HG02885 (cell line): Measurements from ENCODE around the gene KLK1.
"Not testable (repeated sequence)": the region's sequence is repeated elsewhere in the genome, so short reads cannot be mapped to it uniquely, and the experiment has no call there.

Experiments
- ATAC-seq: cut with Tn5 transposase; IDR thresholded peaks from one replicate; pipeline ENCODE4 v1.9.1; 2021; ENCODE audit warnings: mild to moderate bottlenecking; ENCODE audit not compliant: unreplicated experiment, poor library complexity

The KLK1 gene

GRCh38 chr19:50770888-50771287 lies 52.7 kb downstream of the KLK1 start:
- ATAC-seq: no peak

GRCh38 chr19:50770164-50770563 lies 53.4 kb downstream of the KLK1 start, which contains the start of gene GPR32:
GPR32 (plus strand) TSS chr19:50770464; CDS start chr19:50770601, 137 bp downstream.
- not testable (repeated sequence) for ATAC-seq
